ENCODE results near the gene NF1. TPM values are rescaled to one million over a fixed set of nuclear protein-coding genes. Genes with fewer than 3 reads are reported as not detected.
"Not testable (repeated sequence)": the region's sequence is repeated elsewhere in the genome, so short reads cannot be mapped to it uniquely, and the experiment has no call there.

The NF1 gene
- total RNA-seq, 1 donor from 2014 or later: 53.1 TPM

DNA sequence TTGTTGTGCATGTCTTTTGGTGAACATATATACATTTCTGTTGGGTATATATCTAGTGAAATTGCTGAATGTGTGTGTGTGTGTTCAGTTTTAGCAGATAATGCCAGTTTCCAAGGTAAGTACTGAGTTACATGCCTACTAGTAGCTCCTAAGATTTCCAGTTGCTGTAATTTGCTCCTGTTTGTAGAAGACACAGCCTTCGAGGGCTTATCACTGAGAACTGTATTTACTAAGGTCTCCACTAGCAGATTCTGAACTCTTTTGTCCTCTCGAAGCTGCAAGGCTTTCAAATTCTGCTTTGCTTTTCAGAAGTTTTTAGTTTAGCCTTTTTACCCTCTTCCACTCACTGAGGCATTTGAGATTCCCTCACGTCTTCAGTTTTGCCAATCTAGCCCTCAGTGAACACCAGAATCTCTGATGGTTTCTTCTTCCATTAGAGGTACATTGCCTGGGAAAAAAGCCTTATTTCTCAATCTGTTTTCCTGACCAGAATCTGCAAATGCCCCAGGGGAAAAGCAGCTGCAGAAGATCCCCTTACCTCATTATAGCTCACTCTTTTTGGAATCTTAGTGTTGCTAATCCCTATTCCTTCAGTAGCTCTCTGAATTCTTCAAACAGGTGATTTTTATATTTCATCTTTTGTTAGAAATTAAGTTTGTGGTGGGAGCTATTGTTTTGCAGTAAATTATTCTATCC is 52.9 kb downstream of the NF1 start:
- H3K4me3 ChIP-seq: no peak overlapping the region
- DNase-seq: no peak
- no peaks in the 10 kb centered on the region for H3K27me3 ChIP-seq (ENCODE audit: low read depth)
- TF ChIP-seq, protein P1, sequence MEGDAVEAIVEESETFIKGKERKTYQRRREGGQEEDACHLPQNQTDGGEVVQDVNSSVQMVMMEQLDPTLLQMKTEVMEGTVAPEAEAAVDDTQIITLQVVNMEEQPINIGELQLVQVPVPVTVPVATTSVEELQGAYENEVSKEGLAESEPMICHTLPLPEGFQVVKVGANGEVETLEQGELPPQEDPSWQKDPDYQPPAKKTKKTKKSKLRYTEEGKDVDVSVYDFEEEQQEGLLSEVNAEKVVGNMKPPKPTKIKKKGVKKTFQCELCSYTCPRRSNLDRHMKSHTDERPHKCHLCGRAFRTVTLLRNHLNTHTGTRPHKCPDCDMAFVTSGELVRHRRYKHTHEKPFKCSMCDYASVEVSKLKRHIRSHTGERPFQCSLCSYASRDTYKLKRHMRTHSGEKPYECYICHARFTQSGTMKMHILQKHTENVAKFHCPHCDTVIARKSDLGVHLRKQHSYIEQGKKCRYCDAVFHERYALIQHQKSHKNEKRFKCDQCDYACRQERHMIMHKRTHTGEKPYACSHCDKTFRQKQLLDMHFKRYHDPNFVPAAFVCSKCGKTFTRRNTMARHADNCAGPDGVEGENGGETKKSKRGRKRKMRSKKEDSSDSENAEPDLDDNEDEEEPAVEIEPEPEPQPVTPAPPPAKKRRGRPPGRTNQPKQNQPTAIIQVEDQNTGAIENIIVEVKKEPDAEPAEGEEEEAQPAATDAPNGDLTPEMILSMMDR (IDR thresholded peaks at IDR 0.05): no peak
- no peak for ATAC-seq
- no peaks in the 10 kb centered on the region for H3K4me1 ChIP-seq
- H3K36me3 ChIP-seq: peaks cover 7% of the 10 kb centered on the region
- intact Hi-C loops (cut with DNase I): no loop called here
- H3K9me3 ChIP-seq: peaks cover 4% of the 10 kb centered on the region
- H3K27ac ChIP-seq: no peak overlapping the region

DNA sequence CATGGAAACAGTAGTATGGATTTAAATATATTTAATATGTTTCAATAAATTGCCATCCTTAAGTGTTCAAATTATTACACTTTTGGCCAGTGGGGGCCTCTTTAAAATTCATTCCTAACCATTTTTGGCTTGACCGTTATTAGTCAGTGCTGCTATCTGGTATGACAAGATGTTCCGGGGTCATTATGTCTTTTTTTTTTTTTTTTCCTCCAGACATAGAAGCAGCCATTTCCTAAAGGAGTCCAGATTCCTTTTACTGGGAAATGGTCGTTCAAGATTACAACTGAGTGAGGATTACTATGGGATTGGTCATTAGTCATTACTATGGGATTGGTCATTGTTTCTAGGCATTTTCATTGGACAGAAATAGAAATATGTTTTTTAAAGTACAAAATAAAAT is 53.4 kb downstream of the NF1 start:
- Histone ChIP-seq H3K4me1 (no peaks in the 10 kb centered on the region), H3K36me3 (peaks cover 7% of the 10 kb centered on the region), H3K9me3 (peaks cover 4% of the 10 kb centered on the region), H3K4me3 (no peak overlapping the region), H3K27me3 (ENCODE audit: low read depth) (no peaks in the 10 kb centered on the region), H3K27ac (no peak overlapping the region)
- DNase-seq: no peak
- ATAC-seq: no peak
- intact Hi-C loops (cut with DNase I): no loop called here
- TF ChIP-seq, protein P1 (IDR thresholded peaks at IDR 0.05): no peak

DNA sequence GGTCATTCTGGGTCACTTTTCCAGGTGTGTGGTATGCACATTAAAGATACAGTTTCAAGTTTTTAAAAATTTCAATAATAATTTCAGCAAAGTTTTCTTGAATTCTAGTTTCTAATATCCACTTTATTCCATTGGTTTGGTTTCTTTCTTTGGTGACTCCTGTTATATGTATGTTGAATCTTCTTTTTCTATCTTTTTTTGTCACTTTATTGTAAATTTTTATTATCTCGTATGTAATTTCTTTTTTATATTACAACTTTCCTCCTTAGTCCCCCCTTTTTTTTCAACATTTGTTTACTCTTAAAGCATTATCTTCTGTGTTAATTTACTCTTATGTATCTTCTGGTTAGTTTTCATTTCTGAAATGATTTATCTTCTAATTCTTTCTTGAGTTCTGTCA is 57.5 kb downstream of the NF1 start:
- DNase-seq: no peak
- ATAC-seq: no peak
- intact Hi-C loops (cut with DNase I): no loop called here

DNA sequence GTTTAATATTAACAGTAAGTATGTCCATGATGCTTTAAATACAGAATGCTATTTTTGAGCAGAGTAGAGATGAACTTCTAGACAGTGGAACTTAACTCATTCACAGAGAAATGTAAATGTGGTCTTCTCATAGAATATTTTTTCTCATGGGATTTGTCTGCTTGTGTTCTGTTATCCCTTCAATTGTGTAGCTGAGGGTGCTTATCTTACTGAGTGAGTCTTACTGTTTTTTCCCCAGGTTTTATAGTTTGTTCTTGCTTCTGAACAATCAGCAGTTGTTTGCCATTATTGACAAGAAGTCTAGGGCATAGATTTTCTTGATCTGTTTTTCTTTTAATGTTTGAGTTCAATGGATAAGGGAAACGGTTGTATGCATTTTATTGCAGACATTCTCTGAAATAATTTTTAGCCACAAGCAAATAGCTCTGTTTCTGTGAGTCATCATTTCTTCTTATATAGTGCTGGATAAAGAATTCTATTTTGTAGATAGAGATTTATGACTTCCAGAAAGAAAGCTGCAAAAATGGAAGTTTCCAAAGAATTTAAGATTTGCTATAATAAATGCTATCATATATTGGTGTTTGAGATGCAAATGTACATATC is 60.5 kb downstream of the NF1 start:
- Histone ChIP-seq H3K9me3 (peaks cover 4% of the 10 kb centered on the region), H3K4me3 (no peak overlapping the region), H3K36me3 (peaks cover 11% of the 10 kb centered on the region), H3K27me3 (ENCODE audit: low read depth) (no peaks in the 10 kb centered on the region), H3K4me1 (no peaks in the 10 kb centered on the region), H3K27ac (no peak overlapping the region)
- ATAC-seq (no peak), DNase-seq (no peak)
- TF ChIP-seq, protein P1 (IDR thresholded peaks at IDR 0.05): no peak
- intact Hi-C loops (cut with DNase I): no loop called here

More for the DNA sequence above, 57.5 kb downstream of the NF1 start:
- Histone ChIP-seq H3K36me3 (peaks cover 11% of the 10 kb centered on the region), H3K9me3 (peaks cover 4% of the 10 kb centered on the region), H3K27ac (no peak overlapping the region), H3K4me3 (no peak overlapping the region), H3K4me1 (no peaks in the 10 kb centered on the region), H3K27me3 (ENCODE audit: low read depth) (no peaks in the 10 kb centered on the region)
- TF ChIP-seq, protein P1 (IDR thresholded peaks at IDR 0.05): no peak

DNA sequence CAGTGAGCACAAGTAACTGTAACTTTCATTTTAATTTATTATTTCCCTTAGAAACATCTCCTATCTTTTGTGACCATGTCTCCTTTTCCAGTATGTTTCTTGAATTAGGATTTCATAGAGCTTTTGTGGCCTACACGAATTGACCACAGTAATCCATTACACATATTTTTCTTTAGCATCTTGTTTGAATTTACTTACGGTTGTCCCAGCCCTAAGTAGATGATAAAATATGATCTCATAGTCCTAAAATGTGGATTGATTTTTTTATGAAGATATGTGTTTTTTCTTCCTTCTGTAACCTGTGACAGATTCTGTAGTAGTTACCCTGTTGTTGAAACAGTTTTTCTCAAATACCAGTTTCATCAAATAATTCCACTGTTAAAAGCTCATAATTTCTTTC is 61.5 kb downstream of the NF1 start:
- H3K27ac ChIP-seq: no peak overlapping the region
- peaks cover 4% of the 10 kb centered on the region for H3K9me3 ChIP-seq
- no peaks in the 10 kb centered on the region for H3K4me1 ChIP-seq
- intact Hi-C loops (cut with DNase I): no loop called here
- H3K36me3 ChIP-seq: peaks cover 11% of the 10 kb centered on the region
- H3K27me3 ChIP-seq (ENCODE audit: low read depth): no peaks in the 10 kb centered on the region
- no peak overlapping the region for H3K4me3 ChIP-seq
- TF ChIP-seq, protein P1 (IDR thresholded peaks at IDR 0.05): no peak
- no peak for DNase-seq
- ATAC-seq: no peak

DNA sequence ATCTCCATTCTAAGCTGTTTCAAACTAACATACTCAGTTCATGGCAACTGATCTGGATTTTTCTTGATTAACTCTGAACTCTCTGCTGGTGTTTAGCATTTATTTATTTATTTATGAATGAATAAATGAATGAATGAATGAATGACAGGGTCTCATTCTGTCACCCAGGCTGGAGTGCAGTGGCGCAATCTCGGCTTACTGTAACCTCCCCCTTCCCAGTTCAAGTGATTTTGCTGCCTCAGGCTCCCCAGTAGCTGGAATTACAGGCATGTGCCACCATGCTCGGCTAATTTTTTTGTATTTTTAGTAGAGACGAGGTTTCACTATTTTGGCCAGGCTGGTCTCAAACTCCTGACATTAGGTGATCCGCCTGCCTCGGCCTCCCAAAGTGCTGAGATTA is 62.1 kb downstream of the NF1 start:
- DNase-seq; H3K27ac ChIP-seq; H3K27me3 ChIP-seq (ENCODE audit: low read depth); H3K9me3 ChIP-seq; H3K4me1 ChIP-seq; intact Hi-C loops (cut with DNase I); ATAC-seq; H3K4me3 ChIP-seq: not testable (repeated sequence)
- H3K36me3 ChIP-seq: peaks cover 11% of the 10 kb centered on the region

Data from lower lobe of right lung (tissue), 2 donors.